GM15510 (cell line): ENCODE results near the gene TMPRSS3.

Experiments
- POLR2A ChIP-seq: IDR thresholded peaks from 3 replicates; pipeline ENCODE4 v1.6.1; 2011; ENCODE audit warnings: borderline replicate concordance; ENCODE audit not compliant: insufficient read length; ENCODE audit errors: extremely low read depth

TMPRSS3 gene

DNA sequence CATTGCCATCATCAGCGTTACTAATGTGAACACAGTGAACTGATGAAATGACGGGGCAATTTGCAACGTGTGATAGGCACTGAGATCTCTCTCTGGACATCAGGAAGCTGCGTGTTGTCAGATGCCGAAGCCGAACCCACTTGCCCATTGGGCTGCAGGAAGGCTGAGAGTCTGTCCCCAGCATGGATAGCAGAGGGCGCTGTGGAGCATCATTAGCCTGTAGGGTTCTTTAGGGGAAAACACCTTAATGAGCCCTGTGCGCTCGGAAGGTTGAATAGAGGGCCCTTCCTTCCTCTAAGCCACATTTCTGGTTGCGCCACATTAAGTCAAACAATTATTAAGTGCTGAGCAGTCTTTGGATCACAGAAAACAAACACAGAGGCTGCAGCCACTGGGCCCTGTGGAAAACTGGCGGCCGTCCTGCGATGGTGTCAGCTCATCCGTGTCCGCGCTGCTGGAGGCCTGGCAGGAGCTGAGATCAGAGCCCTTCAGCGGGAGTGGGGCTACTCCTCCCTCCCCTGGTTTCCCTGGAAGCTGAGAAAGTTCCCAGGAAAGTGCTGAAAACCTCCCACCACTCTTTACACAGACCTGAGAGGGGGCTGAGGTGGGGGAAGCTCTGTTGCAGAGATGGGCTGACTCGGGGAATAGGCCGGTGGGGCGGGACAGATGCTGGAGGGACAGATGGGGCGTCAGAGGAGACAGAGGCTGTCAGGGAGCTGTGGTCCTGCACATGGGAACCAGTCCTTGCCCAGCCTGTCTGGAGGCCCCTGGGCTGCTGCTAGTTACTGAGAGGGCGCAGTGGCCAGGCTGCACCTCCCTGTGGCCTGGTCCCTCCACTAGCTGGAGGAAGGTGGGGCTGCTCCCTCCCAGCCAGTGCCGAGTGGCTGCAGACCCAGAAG lies 57.8 kb downstream of the TMPRSS3 start:
- no peak for TF ChIP-seq POLR2A

- TF ChIP-seq POLR2A, result no peak
Observed at GRCh38 chr21:42337276-42337675, 58.6 kb downstream of the TMPRSS3 start.

DNA sequence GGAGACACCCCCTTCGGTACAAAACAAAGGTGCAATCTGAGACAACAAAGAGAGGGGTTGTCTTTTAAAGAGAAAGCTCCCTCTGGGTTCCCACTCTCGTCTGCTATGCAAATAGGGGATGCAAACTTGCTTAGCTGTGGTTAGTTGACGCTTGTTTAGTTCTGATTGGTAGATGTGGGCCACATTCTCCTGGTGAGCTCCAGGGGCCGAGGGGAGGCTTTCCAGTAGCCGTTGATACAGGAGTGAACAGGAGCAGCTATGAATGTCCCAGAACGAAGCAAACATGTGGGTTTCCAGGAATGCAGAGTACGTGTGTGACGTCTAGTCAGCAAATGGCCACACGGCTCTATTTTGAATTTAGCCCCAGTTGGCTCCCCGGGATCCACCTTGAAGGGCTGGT lies 59.8 kb downstream of the TMPRSS3 start:
- no peak for TF ChIP-seq POLR2A

DNA sequence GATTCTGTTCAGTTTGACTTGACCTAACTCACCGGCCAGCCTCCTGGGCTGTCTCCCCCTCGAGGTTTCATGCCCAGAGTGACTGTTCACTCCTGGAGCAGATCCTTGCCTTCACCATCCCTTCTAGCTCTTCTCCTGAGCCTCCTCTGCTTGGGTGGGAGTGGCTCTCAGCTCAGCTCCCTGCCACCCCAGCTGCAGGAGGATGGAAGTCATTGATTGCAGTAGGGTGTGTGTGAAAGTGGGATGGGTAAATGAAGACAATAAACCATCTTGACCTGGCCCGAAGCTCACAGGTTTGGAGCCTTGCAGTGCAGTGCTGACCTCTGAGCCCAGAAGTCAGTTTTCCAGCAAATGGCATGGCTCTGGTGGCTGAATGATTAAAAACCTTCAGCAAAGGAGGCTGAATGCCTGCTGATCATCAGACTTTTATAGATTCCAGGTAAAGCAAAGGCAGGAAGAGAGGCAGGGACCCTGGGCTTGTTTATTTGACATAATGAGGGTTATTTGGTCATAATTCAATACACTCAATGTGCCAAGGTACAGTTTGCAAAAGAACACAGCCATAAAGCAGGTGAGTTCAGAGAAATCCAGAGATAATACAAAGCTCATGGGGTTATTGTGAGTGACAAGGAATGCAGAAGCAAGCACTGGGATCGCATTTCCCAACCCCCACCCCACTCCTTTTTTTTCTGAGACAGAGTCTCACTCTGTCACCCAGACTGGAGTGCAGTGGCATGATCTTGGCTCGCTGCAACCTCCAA lies 63.1 kb downstream of the TMPRSS3 start:
- no peak for TF ChIP-seq POLR2A

- TF ChIP-seq POLR2A, result no peak
Observed at GRCh38 chr21:42331660-42332059, 64.2 kb downstream of the TMPRSS3 start.

- no peak for TF ChIP-seq POLR2A
Observed at GRCh38 chr21:42330380-42331371, 65.2 kb downstream of the TMPRSS3 start.

DNA sequence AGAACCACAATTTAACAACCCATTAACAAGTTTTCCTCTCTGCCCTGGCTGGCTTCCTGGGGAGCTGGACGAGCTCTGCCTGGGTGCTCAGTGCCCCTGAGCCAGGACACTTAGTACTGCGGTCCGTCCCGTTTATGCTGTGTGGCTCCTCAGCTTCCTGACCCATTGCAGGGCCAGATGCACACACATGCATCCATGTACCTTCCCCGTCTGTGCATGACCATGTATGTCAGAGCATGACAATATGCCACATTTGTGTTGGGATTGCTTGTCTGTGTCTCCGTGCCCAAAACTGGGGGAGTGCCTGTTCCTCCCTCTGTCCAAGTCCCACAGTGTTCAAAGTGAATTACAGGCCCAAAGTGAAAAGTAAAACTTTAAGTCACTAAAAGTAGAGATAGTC lies 71.0 kb downstream of the TMPRSS3 start:
- TF ChIP-seq POLR2A, result no peak
